ENCODE measurements around the gene SKA2.

DNA sequence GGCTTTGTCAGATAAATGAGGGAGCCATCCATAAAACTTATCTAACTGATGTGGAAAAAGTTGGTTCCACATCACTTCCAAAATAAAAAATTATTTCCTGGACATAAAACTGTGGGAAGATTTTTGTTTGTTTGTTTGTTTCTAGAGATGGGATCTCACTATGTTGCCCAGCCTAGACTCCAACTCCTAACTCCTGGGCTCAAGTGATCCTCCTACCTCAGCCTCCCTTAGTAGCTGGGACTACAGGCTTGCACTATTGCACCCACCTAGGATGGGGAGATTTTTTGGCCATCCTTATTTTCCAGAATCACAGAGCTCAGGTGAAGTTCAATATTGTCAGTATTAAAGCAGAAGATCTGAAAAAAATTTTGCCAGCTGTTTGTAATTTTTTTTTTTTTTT lies 31.0 kb upstream of the SKA2 start:
- TF ChIP-seq, protein P1, sequence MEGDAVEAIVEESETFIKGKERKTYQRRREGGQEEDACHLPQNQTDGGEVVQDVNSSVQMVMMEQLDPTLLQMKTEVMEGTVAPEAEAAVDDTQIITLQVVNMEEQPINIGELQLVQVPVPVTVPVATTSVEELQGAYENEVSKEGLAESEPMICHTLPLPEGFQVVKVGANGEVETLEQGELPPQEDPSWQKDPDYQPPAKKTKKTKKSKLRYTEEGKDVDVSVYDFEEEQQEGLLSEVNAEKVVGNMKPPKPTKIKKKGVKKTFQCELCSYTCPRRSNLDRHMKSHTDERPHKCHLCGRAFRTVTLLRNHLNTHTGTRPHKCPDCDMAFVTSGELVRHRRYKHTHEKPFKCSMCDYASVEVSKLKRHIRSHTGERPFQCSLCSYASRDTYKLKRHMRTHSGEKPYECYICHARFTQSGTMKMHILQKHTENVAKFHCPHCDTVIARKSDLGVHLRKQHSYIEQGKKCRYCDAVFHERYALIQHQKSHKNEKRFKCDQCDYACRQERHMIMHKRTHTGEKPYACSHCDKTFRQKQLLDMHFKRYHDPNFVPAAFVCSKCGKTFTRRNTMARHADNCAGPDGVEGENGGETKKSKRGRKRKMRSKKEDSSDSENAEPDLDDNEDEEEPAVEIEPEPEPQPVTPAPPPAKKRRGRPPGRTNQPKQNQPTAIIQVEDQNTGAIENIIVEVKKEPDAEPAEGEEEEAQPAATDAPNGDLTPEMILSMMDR (IDR thresholded peaks at IDR 0.05) = no peak
- no peak for TF ChIP-seq POLR2A (IDR thresholded peaks at IDR 0.05)

Data from adrenal gland (tissue), 5 donors.